ENCODE results near the gene DCANP1. TPM values are rescaled to one million over a fixed set of nuclear protein-coding genes. Genes with fewer than 3 reads are reported as not detected.
A peak's percentile ranks its signal among the peaks of the same experiment; 100 is the strongest.

DCANP1 gene
- total and polyA plus RNA-seq, 9 of the 15 experiments (the other 6 are each of a cell fraction or from before 2014, with no cell fraction given) = not detected

- TF ChIP-seq FOS (IDR thresholded peaks at IDR 0.05; ENCODE audit: extremely low read depth, insufficient read length) (peak; percentile 27), GABPB2 (CRISPR knock-in tag; conservative IDR thresholded peaks at IDR 0.05) (no peak), ZNF583 (CRISPR knock-in tag; IDR thresholded peaks at IDR 0.05) (no peak), KAT8 (IDR thresholded peaks at IDR 0.05; ENCODE audit: low read depth) (no peak), MAFF (IDR thresholded peaks at IDR 0.05; ENCODE audit: low read length) (peak; percentile 27; the same call in 1 of the 2 replicates), ZNF354B (CRISPR knock-in tag; IDR thresholded peaks at IDR 0.05) (no peak), CTBP1 (IDR thresholded peaks at IDR 0.05; ENCODE audit: borderline replicate concordance) (peak; percentile 70; the same call in 1 of the 2 replicates), PHB2 (IDR thresholded peaks at IDR 0.05; ENCODE audit: low read depth) (no peak), FOSL1 (tag; conservative IDR thresholded peaks at IDR 0.05) (peak; percentile 95), ZSCAN32 (CRISPR knock-in tag; IDR thresholded peaks at IDR 0.05) (no peak), RBM34 (IDR thresholded peaks at IDR 0.05; ENCODE audit: borderline replicate concordance, insufficient read depth, low read length) (no peak), NR1H2 (CRISPR knock-in tag; IDR thresholded peaks at IDR 0.05) (no peak), POLR2AphosphoS2 (IDR thresholded peaks at IDR 0.05; ENCODE audit: low read length) (no peak), ZNF780A (CRISPR knock-in tag; IDR thresholded peaks at IDR 0.05) (no peak), RAD51 (IDR thresholded peaks at IDR 0.05; ENCODE audit: borderline replicate concordance, low read depth) (no peak), DLX4 (CRISPR knock-in tag; IDR thresholded peaks at IDR 0.05) (no peak), HDAC6 (IDR thresholded peaks at IDR 0.05; ENCODE audit: low read depth, low read length) (no peak), RBBP5 (IDR thresholded peaks at IDR 0.05; ENCODE audit: borderline replicate concordance, insufficient read depth, low read length, poor library complexity, severe bottlenecking) (no peak), JUND (IDR thresholded peaks at IDR 0.05; ENCODE audit: borderline replicate concordance, low read depth, low read length) (peak; percentile 92), JUND (tag; IDR thresholded peaks at IDR 0.05; ENCODE audit: borderline replicate concordance, low read depth, low read length) (peak; percentile 93; the same call in 2 of the 3 replicates), ZEB2 (IDR thresholded peaks at IDR 0.05) (peak; percentile 72), CBX1 (IDR thresholded peaks at IDR 0.05; ENCODE audit: low read depth) (no peak), NFE2 (IDR thresholded peaks at IDR 0.05; ENCODE audit: low read depth) (peak; percentile 32; the same call in 1 of the 2 replicates), ZNF324 (CRISPR knock-in tag; IDR thresholded peaks at IDR 0.05) (no peak), DPF2 (IDR thresholded peaks at IDR 0.05) (peak; percentile 73)
- TF ChIP-seq, protein P1, sequence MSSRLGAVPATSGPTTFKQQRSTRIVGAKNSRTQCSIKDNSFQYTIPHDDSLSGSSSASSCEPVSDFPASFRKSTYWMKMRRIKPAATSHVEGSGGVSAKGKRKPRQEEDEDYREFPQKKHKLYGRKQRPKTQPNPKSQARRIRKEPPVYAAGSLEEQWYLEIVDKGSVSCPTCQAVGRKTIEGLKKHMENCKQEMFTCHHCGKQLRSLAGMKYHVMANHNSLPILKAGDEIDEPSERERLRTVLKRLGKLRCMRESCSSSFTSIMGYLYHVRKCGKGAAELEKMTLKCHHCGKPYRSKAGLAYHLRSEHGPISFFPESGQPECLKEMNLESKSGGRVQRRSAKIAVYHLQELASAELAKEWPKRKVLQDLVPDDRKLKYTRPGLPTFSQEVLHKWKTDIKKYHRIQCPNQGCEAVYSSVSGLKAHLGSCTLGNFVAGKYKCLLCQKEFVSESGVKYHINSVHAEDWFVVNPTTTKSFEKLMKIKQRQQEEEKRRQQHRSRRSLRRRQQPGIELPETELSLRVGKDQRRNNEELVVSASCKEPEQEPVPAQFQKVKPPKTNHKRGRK (tag; IDR thresholded peaks at IDR 0.05) = no peak
- TF ChIP-seq, protein P2, sequence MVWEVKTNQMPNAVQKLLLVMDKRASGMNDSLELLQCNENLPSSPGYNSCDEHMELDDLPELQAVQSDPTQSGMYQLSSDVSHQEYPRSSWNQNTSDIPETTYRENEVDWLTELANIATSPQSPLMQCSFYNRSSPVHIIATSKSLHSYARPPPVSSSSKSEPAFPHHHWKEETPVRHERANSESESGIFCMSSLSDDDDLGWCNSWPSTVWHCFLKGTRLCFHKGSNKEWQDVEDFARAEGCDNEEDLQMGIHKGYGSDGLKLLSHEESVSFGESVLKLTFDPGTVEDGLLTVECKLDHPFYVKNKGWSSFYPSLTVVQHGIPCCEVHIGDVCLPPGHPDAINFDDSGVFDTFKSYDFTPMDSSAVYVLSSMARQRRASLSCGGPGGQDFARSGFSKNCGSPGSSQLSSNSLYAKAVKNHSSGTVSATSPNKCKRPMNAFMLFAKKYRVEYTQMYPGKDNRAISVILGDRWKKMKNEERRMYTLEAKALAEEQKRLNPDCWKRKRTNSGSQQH (CRISPR knock-in tag; IDR thresholded peaks at IDR 0.05) = no peak
- TF ChIP-seq, protein P3, sequence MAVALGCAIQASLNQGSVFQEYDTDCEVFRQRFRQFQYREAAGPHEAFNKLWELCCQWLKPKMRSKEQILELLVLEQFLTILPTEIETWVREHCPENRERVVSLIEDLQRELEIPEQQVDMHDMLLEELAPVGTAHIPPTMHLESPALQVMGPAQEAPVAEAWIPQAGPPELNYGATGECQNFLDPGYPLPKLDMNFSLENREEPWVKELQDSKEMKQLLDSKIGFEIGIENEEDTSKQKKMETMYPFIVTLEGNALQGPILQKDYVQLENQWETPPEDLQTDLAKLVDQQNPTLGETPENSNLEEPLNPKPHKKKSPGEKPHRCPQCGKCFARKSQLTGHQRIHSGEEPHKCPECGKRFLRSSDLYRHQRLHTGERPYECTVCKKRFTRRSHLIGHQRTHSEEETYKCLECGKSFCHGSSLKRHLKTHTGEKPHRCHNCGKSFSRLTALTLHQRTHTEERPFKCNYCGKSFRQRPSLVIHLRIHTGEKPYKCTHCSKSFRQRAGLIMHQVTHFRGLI (CRISPR knock-in tag; IDR thresholded peaks at IDR 0.05) = no peak
Observed at GRCh38 chr5:135423146-135423845, 23.9 kb downstream of the DCANP1 start (continued).
